T-helper 2 cell (primary cell): ENCODE measurements around the gene SERINC4.

Experiments
- DNase-seq, 5 experiments: peaks; one replicate each; pipeline versions ENCODE4 v3.0.0 to v3.0.0-alpha.2; 2012 to 2022

SERINC4 gene

GRCh38 chr15:43749690-43750345 is 50.2 kb downstream of the SERINC4 start:
- DNase-seq, result peak in 4 of 5 experiments; percentile 18 to 89 (median 53)

- peak in 2 of 5 experiments; percentile 33 to 71 for DNase-seq
These were observed 51.6 kb downstream of the SERINC4 start for GRCh38 chr15:43748376-43748775.

GRCh38 chr15:43746903-43747309 is 53.1 kb downstream of the SERINC4 start:
- DNase-seq, result peak in 1 of 5 experiments; percentile 41

GRCh38 chr15:43746245-43746902 is 53.6 kb downstream of the SERINC4 start, which contains the start of gene PDIA3:
Gene PDIA3 (plus strand): TSS chr15:43746438. CDS start chr15:43746540, 102 bp downstream.
- peak; percentile 73 to 88 (median 82) for DNase-seq
